ENCODE measurements around the gene NRTN.

GRCh38 chr19:5865772-5866171 lies 60.9 kb downstream of the NRTN start:
- TF ChIP-seq, protein P1, sequence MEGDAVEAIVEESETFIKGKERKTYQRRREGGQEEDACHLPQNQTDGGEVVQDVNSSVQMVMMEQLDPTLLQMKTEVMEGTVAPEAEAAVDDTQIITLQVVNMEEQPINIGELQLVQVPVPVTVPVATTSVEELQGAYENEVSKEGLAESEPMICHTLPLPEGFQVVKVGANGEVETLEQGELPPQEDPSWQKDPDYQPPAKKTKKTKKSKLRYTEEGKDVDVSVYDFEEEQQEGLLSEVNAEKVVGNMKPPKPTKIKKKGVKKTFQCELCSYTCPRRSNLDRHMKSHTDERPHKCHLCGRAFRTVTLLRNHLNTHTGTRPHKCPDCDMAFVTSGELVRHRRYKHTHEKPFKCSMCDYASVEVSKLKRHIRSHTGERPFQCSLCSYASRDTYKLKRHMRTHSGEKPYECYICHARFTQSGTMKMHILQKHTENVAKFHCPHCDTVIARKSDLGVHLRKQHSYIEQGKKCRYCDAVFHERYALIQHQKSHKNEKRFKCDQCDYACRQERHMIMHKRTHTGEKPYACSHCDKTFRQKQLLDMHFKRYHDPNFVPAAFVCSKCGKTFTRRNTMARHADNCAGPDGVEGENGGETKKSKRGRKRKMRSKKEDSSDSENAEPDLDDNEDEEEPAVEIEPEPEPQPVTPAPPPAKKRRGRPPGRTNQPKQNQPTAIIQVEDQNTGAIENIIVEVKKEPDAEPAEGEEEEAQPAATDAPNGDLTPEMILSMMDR (IDR thresholded peaks at IDR 0.05), result no peak
- TF ChIP-seq POLR2A (IDR thresholded peaks at IDR 0.05; ENCODE audit: low read depth) (no peak), POLR2AphosphoS5 (IDR thresholded peaks at IDR 0.05) (no peak)
